HG03571 (cell line): Measurements from ENCODE around the gene CDKAL1.

Experiments
- ATAC-seq: cut with Tn5 transposase; IDR thresholded peaks from one replicate; pipeline ENCODE4 v1.9.1; 2021; ENCODE audit not compliant: unreplicated experiment

CDKAL1 gene

DNA sequence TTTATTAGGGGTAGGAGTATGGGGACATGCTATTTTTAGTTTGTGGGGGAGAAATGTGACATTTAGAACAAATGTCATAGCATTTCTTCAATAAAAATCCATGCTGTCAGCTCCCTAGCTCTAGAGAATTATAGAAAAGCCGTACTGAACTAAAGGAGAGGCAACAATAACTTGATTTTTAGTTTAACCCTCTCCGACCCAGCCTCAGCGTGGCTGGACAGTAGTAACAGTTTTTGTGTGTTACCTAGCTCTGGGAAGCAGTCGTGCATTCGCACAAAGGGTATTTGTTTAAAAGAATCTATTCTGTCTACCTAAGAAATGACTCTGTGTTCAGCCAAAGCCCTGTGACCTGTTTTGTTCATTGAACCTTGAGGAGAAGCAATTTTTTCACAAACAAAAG, 616.9 kb downstream of the CDKAL1 start:
- no peak for ATAC-seq

GRCh38 chr6:21151530-21151929, 617.3 kb downstream of the CDKAL1 start:
- no peak for ATAC-seq

DNA sequence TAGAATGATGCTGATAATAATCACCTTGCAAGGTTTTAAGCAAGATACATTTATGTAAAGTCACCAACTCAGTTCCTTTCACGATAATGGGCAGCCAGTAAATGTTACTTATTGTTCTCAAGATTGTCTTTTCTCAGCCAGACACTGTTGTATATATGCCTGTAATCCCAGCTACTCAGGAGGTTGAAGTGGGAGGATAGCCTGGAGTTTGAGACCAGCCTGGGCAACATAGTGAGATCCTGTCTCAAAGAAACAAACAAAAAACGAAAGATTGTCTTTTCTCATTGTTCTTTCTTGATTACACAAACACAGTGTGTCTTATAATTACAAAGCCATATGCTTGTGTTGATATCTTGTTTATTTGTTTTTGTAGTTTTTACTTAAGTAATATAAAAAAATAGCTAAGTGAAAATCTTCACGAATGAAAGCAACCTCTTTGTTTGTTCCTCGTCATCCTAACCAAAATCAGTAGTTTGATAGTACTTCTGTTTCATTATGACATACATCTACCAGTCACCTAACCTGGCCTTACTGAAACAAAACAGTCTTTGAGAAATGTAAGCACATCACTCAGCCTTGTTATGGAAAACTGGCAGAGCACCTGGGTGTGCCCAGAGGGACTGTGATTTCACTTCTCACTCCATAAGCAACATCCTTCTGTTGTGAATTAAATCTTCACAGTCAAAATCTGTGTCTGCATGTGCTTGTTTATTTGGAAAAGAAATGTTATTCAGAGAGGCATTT, 623.1 kb downstream of the CDKAL1 start:
- peak; percentile 42 for ATAC-seq

DNA sequence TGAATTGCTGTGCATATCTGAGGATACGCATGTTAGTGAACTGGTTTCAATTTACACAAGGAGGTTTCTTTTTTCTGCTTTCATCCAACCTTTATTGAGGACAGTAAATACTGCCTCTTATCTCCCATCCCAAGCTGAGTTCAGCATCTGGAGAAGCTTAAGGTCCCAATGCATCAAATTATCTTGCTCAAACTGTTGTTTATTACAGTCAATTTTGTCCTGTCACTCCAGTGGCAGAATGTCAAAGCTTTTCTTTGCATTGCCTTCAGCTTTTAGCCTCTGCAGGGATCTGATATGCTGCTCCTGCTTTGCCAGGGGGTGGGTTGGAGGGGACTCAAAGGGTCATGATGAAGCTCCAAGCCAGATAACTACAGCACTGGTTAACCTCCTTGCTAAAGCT, 623.9 kb downstream of the CDKAL1 start:
- no peak for ATAC-seq

DNA sequence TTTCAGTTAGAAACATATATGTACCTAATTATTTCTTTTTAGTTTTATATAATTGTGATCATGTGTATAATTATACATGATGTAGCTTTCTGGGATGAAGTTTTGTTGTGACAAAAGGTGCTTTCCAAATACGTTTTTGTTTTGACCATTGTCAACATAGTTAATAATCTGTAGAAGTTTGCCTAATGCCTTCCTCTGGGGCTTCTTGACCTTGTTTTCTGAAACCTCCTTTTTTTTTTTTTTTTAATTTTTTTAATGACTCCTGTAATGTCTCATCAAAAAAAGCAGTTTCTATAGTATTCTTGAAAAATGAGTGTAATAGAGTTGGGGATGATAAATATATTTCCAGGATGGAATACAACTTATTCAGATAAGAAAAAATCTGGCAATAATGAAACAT, 624.6 kb downstream of the CDKAL1 start:
- ATAC-seq: peak; percentile 48

GRCh38 chr6:21159465-21159864, 625.2 kb downstream of the CDKAL1 start:
- no peak for ATAC-seq

DNA sequence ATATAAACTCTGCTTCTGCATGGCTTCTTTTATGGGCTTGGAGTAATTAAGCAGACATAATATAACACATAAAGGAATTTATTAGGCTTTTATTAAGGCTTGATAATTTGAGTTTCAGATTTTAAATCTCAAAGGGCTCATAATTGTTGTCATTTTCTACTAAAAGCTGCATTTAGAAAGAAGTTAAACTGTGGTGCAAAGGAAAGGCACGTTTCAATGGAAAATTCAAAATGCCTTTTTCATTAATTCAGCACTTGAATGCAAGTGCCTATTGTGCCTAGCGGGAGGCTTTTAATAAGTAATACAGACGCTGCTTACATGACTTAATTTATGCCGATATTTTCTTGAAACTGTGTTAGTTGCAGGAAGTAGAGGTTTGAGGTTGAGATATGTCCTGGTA, 627.5 kb downstream of the CDKAL1 start:
- ATAC-seq: no peak

GRCh38 chr6:21163110-21163837, 629.0 kb downstream of the CDKAL1 start:
- ATAC-seq: no peak

DNA sequence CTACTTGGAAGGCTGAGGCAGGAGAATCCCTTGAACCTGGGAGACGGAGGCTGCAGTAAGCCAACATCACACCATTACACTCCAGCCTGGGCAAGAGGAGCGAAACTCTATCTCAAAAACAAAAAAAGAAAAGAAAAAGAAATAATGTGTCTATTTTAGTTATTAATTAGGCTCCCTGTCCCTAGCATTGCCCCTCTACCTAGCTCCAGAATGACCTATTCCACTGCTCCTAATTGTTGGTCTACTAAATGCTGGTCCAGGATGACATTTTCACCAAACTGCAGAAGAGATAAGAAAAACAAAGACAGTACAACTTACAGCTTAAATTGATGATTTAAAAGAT, 629.6 kb downstream of the CDKAL1 start:
- no peak for ATAC-seq

DNA sequence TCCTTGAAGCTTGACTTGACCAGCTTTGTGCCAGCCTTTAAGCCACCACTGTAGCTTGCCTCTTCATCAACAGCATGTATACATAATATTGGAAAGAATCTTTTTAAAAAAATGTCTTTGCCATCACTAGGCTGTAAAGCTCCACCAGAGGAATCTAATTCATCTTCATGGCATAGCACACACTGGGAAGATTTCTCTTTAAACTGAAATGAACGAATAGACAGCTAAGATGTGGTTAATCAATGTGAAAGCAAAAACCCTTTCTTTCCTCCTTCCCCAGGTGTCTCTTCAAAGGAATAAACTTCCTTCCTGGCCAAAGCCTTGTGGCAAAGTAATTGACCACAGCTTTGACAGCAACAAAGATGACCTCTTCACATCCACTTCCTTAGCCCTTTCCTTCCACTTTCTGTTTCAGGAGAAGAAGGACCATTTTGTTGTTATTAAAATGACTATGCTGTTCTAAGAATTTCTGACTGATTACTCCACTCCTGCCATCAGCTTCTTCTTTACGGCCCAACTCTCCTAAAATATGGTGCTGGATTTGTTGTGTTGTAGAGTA, 630.6 kb downstream of the CDKAL1 start:
- ATAC-seq: peak; percentile 63

- no peak for ATAC-seq
Measured at GRCh38 chr6:21166754-21167153, 632.5 kb downstream of the CDKAL1 start.

- ATAC-seq: no peak
Measured at GRCh38 chr6:21167790-21168189, 633.5 kb downstream of the CDKAL1 start.

DNA sequence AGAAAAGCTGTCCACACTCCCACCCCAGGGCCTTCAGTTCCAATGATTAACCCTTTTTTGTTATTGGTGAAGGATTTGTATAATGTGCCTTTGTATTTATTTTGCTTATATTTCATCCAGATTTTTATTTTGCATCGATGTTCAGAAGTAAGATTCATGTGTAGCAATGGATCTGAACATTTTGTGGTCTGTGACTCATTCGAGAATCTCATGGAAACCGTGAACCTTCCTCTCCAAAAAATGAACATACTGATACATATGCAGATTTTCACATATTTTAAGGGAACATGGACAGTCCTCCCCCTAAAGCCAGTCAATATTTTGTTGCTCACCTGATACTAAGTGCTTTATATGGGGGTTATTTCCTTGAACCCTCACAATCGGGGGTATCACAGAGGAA, 637.5 kb downstream of the CDKAL1 start:
- ATAC-seq: no peak

DNA sequence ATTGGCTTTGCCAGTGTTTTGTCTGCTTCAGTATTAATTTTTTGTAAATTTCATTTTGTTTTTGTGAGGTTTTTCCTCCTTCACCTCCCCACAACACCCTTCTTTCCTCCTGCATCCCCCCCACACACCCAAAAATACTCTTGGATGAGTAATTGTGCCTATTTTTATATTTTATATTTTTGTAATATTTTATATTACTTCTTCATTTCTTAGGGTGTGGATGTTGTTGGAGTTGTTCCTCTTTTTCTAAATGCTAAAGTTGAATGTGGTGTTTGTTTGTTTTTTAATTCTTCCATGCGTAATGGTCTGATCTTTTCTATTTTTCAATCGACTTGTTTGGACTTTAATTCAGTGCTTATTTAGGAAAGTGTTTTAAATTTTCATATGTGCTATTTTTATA, 638.8 kb downstream of the CDKAL1 start:
- no peak for ATAC-seq

DNA sequence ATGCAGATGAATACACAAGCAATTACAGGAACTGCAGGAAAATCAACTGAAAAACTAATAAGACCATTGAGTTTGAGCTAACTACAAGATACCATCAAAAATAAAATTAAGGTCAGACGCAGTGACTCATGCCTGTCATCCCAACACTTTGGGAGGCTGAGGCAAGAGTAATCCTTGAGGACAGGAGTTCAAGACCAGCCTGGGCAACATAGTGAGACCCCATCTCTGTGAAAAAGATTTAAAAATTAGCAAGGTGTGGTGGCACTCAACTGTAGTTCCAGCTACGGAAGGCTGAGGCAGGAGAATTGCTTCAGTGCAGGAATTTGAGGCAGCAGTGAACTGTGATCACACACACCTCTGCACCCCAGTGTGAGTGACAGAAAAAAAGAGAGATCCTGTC, 639.4 kb downstream of the CDKAL1 start:
- ATAC-seq: no peak

- ATAC-seq: no peak
Measured at GRCh38 chr6:21176197-21176596, 641.9 kb downstream of the CDKAL1 start.

DNA sequence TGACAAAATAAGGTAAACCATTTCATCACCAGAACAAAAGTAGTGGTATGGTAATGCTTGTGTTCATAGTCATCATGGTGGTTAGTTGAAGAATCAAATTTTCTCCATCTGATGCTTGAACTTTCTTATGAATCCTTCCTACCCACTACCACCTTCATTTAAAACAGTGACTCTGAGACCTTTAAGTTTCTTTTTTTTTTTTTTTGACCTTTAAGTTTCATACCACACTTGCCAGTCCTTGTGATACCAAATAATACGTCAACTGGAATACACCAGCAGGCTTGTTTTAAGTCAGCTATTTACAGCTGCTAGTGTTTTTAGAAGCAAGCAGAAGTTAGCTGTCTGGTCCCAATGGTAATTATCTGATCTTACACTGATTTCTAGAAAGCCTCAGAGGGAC, 645.9 kb downstream of the CDKAL1 start:
- no peak for ATAC-seq

DNA sequence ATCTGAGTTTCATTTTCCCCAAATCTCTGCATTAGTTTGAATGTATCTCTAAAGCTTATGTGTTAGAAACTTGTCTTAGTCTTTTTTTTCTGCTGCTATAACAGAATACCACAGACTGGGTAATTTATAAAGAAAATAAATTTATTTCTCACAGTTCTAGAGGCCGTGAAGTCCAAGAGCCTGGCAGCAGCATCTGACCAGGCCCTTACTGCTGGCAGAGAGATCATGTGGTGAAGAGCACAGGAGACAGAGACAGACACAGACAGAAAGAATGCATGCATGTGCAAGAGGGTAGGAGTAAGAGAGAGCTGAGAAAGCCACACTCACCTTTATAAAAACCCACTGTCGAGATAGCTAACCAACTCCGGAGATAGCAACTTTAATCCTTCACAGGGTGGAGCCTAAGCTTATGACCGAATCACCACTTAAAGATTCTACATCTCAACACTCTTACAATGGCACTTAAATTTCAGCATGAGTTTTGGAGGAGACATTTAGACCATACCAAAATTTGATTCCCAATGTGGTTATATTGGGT, 646.6 kb downstream of the CDKAL1 start:
- ATAC-seq: no peak

DNA sequence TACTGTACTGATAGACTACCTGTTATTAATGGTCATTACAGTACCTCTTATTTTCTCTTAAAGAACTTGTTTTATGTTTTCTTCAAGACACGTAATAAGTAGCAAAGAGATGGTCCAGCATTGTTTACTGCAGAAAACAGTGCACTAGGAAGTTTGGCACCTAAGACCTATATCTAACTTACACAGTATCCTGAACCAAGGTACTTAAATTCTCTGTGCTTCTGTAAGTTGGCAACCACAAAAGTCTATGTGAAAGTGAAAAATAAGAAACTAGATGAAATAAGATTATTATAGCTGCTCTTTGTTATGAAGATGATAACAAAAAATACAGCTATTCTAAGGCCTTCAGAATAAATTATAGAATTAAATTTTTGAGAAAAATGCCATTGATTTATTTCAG, 647.6 kb downstream of the CDKAL1 start:
- no peak for ATAC-seq

DNA sequence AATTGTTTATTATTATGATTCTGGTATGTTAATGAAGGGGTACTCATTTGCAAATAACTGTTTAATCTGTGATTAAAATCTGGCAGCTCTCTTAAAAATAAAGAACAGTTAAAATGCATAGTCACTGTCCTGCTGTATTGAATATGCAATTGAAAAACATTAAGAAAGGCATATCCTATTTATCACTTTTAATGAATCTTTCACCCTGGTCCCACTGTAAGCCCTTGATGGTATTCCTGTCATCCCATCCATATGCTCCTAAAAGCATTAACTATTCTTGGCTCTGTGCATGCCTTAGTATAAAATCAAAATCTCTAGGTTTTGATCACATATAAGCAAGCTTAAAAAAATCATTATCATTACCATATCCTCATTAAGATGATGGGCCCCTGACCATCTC, 648.3 kb downstream of the CDKAL1 start:
- ATAC-seq: no peak

DNA sequence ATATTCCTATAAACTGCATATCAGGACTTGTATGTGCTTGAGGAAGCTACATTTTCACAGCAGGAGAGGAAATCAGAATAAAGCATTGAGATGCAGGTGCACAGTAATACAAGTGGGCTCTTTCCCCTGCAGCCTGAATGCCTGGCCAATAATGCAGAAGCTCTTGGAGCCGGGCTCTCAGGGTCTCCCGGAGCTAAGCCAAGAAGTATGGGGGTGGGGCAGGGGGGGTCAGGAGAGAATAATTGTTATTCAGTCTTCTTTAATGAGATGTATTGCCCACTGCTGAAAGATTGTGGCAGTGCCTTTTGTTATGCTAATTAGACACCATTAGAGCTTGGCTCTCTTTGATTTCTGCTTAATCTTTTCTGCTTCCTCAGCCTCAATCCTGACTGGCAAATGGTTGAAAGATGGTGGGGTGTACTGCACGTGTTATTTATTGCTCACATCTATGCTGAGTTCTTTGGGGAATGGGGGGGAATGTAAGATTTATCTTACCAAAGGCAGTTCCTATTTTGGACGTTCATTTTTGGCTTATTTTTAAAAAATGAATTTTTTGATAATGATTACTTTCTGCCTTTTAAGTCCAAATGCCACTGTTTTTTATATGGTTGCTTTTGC, 651.7 kb downstream of the CDKAL1 start:
- no peak for ATAC-seq
